GM21515 (cell line): ENCODE results near the gene POF1B.

ENCODE experiments used
- ATAC-seq: cut with Tn5 transposase; IDR thresholded peaks from one replicate; pipeline ENCODE4 v1.9.1; 2021; ENCODE audit not compliant: unreplicated experiment

POF1B gene

GRCh38 chrX:85243761-85244449 is 135.6 kb downstream of the POF1B start, which contains the start of the genes SATL1 and ZNF711:
Gene SATL1, minus strand, starts transcription at chrX:85243779. Its CDS starts 134,811 bp downstream, at chrX:85108968.
Gene ZNF711, plus strand, starts transcription at chrX:85243991. Its CDS starts 3,582 bp downstream, at chrX:85247573.
- ATAC-seq: peak; percentile 70

- ATAC-seq: no peak
Observed at GRCh38 chrX:85243155-85243554, 136.3 kb downstream of the POF1B start.
